NCI-H524 (cell line): ENCODE measurements around the gene MRPL2.

Experiments used
- DNase-seq, 2 experiments: peaks; one replicate each; lab custom pipeline; 2025; lab: John Stamatoyannopoulos, UW

Gene MRPL2

DNA sequence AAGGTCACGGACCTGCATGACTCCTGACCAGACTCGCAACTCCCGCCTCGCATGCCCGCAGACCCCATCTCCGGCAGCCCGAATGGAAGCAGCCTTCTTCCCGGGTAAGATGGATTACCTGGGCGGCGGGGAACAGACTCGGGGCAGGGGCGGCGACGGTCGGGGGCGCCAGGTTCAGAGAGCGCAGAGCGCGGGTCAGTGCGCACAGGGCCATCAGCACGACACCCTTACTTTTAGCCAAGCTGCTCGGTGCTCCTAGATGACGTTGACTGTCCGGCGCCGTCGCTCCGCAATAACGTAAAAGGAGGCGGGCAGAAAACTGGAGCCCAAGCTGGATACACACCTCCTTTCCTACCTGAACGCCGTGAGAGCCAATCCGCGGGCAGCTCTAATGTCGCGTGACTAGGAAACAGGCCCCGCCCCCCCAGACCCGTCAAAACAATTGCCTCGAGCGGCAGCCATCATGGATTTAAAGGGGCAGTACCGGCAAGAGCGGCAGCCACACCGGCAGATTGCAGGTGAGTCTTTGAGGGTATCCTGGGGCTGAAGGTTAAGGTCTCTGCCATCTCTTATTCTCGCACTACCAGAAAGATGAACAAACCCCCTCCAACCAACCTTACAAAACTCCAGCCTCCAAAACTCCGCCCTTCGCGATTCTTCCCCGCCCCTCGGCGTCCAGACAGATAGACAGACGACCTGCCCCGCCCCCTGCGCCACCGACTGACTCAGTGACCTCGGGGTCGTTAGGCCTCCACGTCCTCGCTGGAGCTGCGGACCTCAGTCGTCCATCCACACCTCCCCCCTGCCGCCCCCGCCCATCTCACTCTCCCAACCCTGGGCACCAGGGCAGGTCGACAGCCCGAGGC, at the start of gene MRPL2, which contains the start of gene KLC4:
Gene MRPL2, minus strand, starts transcription at position 267 of the 866 bp plus-strand sequence. Its CDS starts 53 bp downstream, at position 214.
Gene KLC4, plus strand, starts transcription at position 464 of the 866 bp plus-strand sequence. CDS start 1,705 bp downstream, outside the sequence.
- peak; percentile 98 for DNase-seq

DNA sequence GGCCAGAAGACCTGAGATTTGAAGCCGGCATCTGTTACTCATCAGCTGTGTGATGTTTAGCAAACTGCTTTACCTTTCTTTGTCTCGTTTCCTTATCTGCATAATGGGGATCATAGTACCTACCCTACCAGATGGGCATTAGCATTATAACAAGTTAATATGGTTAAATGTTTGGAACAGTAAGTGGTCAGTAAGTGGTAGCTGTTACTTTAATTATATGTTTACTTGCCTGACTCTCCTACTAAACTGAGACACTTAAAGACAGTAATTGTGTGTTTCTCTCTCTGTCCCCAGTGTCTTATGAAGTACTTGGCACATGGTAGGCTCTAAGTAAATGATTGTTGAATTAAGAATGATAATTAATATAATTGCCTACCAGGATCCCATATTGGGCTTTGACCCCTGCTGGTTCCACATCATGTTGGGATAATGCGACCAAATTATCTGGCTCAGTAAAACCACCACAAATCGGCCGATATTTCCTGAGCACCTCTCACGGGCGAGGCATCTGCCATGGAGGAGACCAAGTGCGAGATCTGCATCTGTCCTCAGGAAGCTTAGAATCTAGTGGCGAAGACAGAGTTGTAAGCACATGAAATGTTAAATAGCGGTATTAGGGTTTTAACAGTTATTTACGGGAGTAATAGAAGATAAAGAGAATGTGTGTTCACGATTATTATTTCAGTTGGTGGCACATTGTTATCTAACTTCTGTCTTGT, 48.3 kb upstream of the MRPL2 start:
- peak; percentile 83 to 88 for DNase-seq

DNA sequence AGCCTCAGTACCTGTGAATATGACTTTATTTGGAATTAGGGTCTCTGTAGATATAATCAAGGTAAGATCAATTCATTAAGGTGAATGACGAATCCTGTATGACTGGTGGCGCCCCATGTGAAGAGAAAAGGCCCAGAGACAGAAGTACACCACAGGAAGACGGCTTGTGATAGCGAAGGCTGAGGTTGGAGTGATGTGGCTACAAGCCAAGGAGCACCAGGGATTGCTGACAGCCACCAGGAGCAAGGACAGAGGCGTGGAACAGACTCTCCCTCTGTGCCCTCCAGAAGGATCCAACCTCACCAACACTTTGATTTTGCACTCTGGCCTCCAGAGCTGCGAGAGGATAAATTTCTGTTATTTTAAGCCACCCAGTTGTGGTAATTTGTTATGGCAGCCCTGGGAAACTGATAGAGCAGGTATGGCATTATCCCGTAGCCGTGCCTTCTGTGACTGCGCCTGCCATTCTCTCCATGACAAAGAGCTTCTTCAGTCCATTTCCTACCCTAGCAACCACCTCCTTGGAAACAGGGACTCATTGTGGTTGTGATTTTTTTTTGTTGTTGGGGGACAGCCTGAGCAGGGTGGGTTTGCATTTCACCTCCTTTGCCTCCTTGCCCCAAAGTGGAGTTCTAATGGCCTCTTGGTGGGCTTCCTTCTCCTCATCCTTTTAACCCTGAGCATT, 46.4 kb upstream of the MRPL2 start:
- DNase-seq = no peak

DNA sequence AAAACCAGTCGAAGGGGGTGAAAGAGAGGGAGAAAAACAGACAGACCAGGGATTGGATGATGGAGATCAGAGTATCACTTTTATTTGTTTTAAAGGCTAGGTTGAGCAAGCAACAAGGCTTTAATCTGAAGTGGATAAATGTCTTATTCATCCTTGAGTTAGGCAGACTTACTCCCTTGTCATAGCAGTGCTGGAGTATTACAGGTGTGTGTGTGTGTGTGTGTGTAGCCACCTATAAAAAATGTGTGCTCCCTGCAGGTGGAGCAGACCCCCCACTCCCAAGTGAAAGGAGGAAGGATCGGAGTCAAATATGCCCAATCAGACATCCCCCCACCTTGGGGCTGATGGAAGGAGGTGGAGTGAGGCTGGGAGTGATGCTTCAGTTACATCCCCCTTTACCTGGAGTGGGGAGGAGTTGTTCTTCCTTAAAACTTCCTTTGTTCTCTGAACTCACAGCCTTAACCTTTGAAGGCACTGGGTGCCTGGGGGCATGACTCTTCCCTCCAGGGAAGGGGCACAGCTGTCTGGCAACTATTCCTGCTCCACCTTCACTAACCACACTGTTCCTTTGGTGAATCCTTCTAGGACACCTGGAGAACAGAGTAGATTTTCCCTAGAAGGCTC, 44.1 kb upstream of the MRPL2 start:
- no peak for DNase-seq

DNA sequence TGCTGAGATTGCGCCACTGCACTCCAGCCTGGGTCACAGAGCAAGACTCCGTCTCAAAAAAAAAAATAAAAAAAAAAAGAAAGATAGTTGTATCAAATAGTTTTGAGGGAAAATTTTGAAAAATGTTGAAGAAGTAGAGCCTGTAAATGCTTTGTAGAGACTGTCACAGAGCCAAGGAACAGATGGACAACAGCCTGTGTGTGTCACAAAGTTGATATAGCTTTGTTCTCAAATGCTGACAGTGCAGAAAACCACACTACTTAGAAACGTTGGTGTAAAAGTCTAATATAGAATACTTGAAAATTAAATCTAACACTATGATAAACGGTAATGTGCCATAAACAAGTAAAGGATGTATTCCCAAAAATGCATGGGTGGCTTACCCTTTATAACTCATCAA, 42.3 kb upstream of the MRPL2 start:
- DNase-seq = no peak

DNA sequence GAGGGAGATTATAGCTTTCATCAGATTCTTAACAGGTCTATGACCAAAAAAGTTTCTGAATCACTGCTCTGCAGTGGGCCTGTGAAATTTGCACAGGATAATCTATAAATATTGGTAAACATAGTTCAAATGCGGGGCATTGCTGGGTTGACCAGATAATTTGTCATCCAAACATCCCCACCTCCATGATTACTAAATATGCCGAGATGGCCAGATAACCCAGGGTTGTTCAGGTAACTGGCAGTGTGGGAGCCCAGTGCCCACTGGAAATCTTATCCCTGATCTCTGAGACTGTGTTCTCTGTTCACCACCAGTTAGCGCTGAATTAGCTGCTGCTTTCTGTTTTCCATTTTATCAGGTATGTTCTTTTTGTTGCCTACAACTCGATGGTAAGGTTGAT, 38.3 kb upstream of the MRPL2 start:
- DNase-seq = no peak

DNA sequence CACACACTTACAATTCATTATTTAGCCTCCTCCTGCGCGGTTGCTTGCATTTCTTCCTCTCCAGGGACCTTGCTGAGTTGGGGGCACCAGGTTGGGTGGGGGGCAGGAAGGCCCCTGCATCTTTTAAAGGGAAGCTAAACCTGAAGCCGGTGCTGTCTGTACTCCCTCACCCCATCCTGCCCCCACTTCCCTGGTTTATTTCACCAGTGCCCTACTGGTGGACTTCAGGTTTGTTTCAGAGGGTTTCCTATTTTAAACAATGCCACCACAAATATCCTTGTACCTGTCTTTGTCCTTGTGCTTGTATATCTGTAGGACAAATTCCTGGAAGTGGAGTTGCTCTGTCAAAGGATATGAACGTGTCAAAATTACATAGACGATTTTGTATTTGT, 37.9 kb upstream of the MRPL2 start:
- DNase-seq = no peak

DNA sequence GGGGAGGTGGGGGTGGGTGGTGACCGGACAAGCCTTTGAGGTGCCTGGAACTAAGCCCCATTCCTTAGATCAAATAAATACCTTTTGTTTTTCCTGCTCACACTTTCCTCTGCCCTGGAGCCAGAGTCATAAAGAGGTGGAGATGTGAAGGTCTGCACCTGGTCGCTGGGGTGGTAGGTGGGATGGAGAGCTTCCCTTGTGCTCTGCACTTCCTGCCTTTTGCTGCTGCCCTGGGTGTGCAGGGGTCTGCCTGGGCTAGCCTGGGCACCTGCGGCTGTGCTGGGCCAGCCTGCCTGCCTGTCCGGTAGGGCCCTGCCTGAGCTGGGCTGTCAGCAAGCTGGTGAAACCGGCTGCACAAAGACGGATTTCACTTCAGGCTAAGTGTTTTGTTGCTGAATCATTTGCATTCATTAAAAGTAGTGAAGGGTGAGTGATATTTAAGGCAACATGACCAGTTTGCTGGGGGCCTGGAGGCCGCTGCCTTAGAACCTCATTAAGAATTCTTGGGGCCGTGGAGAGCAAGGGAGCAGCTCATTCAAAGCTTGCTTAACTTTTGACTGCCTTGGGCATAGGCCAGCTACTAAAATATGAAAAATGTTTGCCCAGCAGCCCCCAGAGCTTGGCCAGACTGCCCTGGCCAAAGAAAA, 37.3 kb upstream of the MRPL2 start:
- no peak for DNase-seq

DNA sequence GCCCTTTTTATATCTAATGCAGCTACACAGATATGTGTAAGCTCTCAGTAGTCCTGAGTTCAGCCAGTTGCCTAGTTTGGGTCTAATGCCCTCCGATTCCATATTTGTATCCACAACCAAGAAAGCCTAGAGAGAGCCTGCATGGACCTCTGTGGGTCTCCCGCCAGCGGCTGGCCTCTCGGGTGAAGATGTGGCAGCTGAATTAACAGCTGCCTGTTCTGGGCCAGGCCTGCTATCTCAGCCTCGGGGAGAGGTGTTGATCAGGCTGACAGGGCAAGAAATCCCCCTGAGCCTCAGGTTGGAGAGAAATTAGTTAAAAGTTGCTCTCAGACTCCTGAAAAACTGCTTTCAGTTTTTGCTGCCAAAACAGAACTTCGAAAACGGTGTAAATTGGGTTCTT, 36.7 kb upstream of the MRPL2 start:
- DNase-seq = no peak

DNA sequence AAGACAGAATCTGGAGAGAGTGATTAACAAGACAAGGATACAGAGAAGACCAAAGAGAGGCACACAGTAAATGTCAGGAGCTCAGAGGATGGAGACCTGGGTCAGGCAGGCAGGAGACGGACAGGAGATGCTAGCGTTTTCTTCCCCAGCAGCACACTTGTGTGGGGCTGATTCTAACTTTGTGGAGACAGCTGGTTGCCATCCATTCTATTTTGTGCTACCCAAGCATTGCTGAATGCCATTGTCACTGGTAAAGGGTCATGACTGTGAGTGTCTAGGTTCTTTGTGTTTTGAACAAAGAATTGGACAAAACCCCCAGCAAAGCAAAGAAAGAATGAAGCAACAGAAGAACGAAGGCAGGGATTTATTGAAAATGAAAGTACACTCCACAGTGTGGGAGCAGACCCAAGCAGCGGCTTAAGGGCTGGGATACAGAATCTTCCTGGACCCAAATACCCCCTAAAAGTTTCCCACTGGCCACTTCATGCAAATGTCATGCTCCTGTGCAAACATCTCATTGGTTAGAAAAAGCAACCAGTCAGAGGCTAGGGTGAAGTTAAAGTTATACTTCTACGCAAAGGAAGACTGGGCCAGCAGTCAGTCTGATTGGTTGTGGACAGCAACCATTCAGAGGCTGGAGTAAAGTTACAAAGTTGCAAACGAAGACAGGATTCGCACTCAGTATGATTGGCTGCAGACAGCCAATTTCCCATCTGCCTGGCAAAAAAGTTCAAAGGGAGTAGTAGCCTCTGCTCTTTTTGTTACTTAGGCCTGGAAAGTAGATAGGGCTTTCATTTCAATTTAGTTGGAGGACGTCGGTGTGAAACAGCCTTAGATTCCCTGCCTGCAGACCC, 34.4 kb upstream of the MRPL2 start:
- no peak for DNase-seq

DNA sequence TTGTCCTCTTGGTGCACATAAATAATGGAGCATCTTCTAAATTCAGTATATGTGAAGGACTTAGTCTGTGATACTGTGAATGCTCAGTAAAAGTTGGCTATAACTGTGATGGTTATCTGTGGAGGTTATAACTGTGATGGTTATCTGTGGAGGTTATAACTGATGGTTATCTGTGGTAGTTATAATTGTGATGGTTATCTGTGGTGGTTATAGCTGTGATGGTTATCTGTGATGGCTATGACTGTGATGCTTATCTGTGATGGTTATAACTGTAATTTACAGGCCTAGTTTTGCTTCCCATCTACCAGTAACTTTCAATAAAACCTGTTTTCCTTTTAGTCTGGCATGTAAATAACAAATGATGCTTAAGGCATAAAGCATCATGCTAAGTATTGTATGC, 33.4 kb upstream of the MRPL2 start:
- DNase-seq = no peak

DNA sequence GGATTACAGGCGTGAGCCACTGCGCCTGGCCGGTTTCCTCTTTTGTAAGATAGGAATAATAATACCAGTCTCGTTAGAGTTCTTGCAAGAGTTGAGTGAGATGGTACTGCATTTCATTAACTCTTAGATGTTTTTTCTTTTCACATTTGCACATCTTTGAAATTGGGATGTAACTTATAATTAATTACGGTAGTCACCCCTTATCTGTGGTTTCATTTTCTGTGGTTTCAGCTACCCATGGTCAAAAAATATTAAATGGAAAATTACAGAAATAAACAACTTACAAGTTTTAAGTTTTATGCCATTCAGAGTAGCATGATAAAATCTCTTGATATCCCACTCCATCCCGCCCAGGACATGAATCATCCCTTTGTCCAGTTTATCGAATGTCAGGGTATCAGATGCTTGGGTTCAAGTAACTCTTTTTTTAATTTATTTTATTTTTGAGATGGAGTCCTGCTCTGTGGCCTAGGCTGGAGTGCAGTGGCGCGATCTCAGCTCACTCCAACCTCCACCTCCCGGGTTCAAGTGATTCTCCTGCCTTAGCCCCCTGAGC, 32.3 kb upstream of the MRPL2 start:
- DNase-seq = no peak

DNA sequence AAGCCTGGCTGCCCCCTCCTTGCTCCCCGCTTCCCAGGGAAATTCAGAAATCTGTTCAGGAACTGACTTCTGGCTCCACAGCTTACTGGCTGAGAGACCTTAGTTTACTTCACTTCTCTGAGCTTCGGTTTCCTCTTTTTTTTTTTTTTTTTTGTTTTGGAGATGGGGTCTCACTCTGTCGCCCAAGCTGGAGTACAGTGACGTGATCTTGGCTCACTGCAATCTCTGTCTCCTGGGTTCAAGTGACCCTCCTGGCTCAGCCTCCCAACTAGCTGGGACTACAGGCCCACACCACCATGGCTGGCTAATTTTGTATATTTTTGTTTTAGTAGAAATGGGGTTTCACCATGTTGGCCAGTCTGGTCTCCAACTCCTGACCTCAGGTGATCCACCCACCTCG, 31.8 kb upstream of the MRPL2 start:
- no peak for DNase-seq

DNA sequence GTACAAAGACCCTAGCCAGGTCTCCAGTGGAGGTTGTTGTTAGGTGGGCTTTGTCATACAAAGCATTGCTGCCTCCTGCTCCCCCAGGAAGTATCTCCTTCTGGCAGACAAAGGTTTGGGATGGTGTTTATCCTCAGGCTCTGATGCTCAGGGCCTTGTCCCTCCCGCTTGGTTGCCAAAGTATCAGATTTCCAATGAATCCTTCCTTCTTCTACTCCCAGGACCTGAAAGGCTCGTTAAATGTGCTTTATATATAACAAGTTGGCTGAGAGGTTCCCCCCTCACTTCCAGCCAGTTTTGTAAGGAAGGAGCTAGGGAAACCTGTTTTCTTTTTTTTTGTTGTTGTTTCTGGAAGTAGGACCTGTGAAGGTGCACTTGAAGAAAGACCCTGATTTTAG, 31.3 kb upstream of the MRPL2 start:
- DNase-seq = no peak

DNA sequence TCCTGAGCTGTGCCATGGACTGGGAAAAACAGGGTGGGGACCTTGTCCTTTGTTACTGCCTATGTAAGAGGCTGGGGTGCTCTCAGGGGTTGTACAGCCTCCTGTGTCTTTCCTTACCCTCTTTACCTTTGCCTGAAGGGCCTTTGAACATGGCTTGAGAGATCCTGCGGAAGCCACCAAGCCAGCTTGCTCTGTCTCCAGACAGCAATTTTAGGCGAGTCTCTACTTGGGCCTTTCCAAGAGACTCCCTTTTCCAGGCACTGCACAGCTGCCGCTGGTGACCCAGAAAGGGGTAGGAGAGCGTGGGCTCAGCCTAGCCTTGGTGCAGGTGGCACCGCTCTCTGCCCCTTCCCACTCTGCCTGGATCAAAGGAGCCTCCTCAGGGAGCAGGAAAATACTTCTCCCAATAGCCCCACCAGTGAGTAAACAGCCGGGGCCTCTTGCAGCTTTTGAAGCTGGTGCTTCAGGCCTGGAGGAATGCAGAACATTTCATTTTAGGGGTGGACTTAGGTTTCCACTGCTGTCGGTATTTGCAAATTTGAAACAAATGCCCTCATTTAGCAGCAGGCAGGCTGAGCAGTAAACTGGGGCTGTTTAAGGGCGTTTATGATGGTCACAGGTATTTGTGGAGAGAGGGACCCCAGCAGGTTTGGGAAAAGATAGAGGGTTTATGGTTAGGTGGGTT, 30.8 kb upstream of the MRPL2 start:
- no peak for DNase-seq

DNA sequence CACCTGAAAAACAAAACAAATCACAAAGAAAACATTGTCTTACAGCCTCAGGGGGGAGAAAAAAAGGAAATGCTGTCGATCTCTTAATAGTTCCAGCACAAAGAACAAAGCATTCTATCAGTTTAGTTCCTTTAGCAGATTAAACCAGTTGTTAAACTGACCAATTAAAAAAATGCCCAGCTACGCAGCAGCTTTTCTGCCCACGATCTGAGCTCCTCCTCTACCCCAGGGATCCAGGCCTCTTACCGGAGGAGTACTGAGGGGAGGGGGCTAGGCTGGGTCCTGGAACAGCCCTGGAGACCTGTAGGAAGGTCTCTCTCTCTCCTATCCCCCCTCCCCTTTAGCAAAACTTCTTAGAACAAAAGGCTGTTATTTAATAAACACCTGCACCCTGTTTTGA, 30.2 kb upstream of the MRPL2 start:
- DNase-seq = no peak

DNA sequence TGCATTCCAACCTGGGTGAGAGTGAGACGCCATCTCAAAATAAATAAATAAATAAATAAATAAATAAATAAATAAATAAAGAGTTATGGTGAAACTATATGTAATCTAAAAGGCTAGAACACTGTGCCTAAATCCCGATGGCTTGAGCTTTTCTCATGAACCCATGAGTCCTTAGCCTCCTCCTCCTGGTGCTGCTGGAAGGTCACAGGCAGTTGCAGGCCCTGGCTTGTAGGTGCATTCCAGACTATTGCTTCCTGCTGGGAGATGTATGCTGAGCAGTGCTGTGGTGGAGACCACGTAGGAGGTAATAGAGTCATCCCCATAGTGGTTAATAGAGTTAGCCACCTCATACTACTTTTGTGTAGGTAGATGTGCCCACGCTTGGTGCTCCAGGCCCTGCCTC, 29.4 kb upstream of the MRPL2 start:
- DNase-seq = no peak

DNA sequence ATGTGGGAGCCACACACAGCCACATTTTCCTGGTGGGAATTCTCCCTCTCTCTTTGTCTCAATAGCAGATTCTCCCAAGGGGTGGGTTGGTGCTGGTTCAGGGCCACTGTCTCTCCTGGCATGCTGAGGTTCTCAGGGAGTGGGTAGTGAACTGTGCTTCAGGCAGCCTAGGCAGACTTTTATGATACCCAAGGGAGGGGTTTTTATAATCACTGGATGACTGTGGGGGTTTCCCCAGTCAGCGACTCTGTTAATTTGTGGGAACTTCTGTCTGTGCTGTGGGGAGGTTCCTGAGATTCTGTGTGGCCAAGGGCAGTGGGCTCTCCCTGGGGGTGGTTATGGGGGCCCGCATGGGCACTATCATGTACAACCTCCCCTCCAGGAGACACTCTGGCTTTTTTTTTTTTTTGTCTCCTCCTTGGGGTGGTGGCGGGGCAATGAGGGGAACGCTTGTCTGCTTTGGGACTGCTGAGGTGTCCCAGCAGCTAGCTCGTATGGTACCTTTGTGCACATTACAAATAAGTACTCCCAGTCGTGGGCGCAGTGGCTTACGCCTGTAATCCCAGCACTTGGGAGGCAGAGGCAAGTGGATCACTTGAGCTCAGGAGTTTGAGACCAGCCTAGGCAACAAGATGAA, 26.9 kb upstream of the MRPL2 start:
- DNase-seq = no peak
